Measurements from ENCODE around the gene CDYL. TPM values are rescaled to one million over a fixed set of nuclear protein-coding genes. Genes with fewer than 3 reads are reported as not detected.

Gene CDYL
- total RNA-seq, 6 experiments from 2014 or later: 28.4 to 34.8 (median 33.8) TPM

DNA sequence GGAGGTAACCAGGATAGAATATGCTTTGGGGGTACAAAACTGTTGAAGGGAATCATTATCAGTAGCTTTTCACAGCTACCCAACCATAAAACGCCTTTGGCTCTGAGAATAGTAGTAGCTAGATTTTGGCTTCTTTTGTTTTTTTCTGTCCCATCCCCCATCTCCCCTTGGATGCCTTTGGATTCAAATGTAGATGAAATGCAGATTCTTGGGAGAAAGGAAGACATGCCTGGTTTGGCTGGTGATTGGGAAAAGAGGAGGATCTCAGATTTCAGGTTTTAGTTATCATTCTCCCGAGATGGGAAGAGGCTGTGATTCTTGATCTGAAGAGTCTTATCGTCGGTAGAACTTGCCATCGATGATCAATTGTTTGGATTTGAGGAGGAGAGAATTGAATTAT lies 3.5 kb upstream of the CDYL start:
- Mint-ChIP-seq H3K4me1 (ENCODE audit: low read depth) (peaks cover 13% of the 10 kb centered on the region), H3K4me3 (no peak overlapping the region), H3K36me3 (ENCODE audit: low read depth) (peaks cover 10% of the 10 kb centered on the region), H3K9me3 (peaks cover 3% of the 10 kb centered on the region), H3K27ac (no peak overlapping the region), H3K27me3 (ENCODE audit: insufficient read depth) (peaks cover 6% of the 10 kb centered on the region)
- TF ChIP-seq, protein P1, sequence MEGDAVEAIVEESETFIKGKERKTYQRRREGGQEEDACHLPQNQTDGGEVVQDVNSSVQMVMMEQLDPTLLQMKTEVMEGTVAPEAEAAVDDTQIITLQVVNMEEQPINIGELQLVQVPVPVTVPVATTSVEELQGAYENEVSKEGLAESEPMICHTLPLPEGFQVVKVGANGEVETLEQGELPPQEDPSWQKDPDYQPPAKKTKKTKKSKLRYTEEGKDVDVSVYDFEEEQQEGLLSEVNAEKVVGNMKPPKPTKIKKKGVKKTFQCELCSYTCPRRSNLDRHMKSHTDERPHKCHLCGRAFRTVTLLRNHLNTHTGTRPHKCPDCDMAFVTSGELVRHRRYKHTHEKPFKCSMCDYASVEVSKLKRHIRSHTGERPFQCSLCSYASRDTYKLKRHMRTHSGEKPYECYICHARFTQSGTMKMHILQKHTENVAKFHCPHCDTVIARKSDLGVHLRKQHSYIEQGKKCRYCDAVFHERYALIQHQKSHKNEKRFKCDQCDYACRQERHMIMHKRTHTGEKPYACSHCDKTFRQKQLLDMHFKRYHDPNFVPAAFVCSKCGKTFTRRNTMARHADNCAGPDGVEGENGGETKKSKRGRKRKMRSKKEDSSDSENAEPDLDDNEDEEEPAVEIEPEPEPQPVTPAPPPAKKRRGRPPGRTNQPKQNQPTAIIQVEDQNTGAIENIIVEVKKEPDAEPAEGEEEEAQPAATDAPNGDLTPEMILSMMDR (IDR thresholded peaks at IDR 0.05): no peak
- DNase-seq: no peak

DNA sequence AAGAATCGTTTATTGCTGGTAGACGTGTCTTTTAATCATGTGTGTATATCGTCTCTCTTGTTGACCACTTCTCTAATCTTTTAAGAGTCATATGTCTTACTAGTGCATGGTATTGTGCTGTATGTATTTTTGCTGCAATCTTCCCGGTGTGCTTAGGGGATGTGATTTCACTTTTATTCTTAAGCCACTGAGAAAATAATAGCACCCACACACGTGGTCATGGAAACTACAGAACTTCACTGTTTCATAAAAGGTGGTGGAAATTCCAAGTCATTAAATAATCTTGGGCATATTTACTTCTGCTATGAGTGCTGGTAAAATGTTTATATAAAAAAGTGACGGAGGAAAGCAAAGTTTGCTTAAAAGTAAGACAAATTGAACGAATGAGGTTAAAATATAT lies 3.0 kb upstream of the CDYL start:
- Mint-ChIP-seq H3K4me3 (no peak overlapping the region), H3K9me3 (peaks cover 8% of the 10 kb centered on the region), H3K27ac (no peak overlapping the region)

DNA sequence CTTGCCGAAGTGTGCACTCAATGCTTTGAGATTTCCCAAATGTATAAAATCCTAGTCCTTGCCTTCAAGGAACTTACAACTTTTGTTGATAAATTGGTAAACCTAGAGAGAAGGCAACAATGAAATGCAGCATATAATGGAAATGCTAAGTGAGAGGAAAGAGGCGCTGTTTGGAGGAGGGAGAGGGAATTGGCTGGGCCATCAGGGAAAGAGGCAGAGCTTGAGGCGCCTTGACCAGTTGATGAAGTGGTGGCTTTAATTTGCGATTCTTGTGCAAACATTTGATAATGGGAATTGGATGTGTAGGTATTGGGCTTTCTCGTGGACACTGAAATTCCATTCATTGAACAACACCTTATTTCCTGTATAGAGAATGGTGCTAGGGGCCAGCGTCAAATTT lies 1.9 kb upstream of the CDYL start:
- Mint-ChIP-seq H3K4me3 (peak overlapping the region; percentile 78), H3K36me3 (ENCODE audit: low read depth) (peaks cover 20% of the 10 kb centered on the region), H3K27ac (no peak overlapping the region), H3K9me3 (peaks cover 18% of the 10 kb centered on the region), H3K4me1 (ENCODE audit: low read depth) (peaks cover 26% of the 10 kb centered on the region), H3K27me3 (ENCODE audit: insufficient read depth) (peaks cover 6% of the 10 kb centered on the region)
- no peak for DNase-seq
- TF ChIP-seq, protein P1 (IDR thresholded peaks at IDR 0.05): no peak

More for the DNA sequence above, 3.0 kb upstream of the CDYL start:
- no peak for DNase-seq
- peaks cover 18% of the 10 kb centered on the region for H3K4me1 Mint-ChIP-seq (ENCODE audit: low read depth)
- H3K27me3 Mint-ChIP-seq (ENCODE audit: insufficient read depth): peaks cover 6% of the 10 kb centered on the region
- TF ChIP-seq, protein P1 (IDR thresholded peaks at IDR 0.05): no peak
- H3K36me3 Mint-ChIP-seq (ENCODE audit: low read depth): peaks cover 15% of the 10 kb centered on the region

DNA sequence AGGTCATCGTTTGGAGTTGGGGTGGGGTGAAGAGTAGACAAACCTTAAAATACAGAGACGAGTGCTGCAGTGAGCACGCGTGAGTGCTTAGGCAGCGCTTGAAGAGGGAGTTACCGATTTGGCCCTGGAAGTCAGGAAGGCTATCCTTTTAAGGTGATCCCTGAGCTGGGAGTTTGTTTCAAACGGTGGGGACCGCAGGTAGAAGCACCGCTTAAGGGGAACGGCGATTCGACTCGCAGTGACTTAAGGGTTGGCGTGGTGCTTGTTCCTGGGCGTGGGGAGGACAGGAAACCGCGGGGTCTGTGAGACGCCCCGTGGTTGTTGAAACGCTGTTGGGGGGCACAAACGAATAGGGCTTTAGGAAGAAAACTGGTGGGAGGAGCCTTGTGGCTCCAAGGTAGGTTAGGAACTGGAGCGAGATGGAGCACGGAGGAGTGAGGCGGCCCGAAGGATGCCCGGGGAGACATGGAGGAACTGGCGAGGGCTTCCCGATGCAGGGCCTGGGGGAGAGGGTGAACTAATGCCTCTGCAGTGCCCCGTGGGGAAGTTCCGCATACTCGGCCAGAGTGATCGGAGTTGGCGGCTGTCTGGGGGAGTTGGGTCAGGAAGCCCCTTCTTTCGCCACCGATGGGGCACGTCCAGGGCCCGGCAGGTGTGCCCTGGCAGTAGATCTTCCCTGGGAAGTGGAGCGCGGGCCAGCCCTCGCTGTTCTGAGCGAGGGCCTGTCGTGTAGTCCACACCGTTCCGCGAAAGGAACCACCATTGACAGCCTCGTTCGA lies 1.3 kb upstream of the CDYL start:
- Mint-ChIP-seq H3K9me3 (peaks cover 18% of the 10 kb centered on the region), H3K4me3 (peak overlapping the region; percentile 78), H3K27ac (no peak overlapping the region), H3K27me3 (ENCODE audit: insufficient read depth) (peaks cover 6% of the 10 kb centered on the region), H3K4me1 (ENCODE audit: low read depth) (peaks cover 28% of the 10 kb centered on the region), H3K36me3 (ENCODE audit: low read depth) (peaks cover 20% of the 10 kb centered on the region)
- TF ChIP-seq, protein P1 (IDR thresholded peaks at IDR 0.05): no peak
- no peak for DNase-seq

- TF ChIP-seq, protein P1 (IDR thresholded peaks at IDR 0.05): peak; percentile 40; the same call in 1 of the 2 replicates
- H3K9me3 Mint-ChIP-seq: peaks cover 18% of the 10 kb centered on the region
- peaks cover 20% of the 10 kb centered on the region for H3K36me3 Mint-ChIP-seq (ENCODE audit: low read depth)
- DNase-seq: peak; percentile 40
- peaks cover 35% of the 10 kb centered on the region for H3K4me1 Mint-ChIP-seq (ENCODE audit: low read depth)
- no peak overlapping the region for H3K27ac Mint-ChIP-seq
- peaks cover 6% of the 10 kb centered on the region for H3K27me3 Mint-ChIP-seq (ENCODE audit: insufficient read depth)
- H3K4me3 Mint-ChIP-seq: peak overlapping the region; percentile 78; the same call in 1 of the 2 replicates
These were observed 592 bp upstream of the CDYL start for GRCh38 chr6:4775494-4776130.

Data from HFFc6 (cell line).